HEK293T (cell line): ENCODE data around the gene WWOX.

Experiments
- BHLHE40 ChIP-seq: fragments of 450-650 bp; IDR thresholded peaks from 2 replicates; pipeline ENCODE4 v1.6.1; 2016; ENCODE audit warnings: mild to moderate bottlenecking, moderate library complexity, borderline replicate concordance
- FOXA1 ChIP-seq: fragments of 450-650 bp; IDR thresholded peaks from 2 replicates; pipeline ENCODE4 v1.6.1; 2016; ENCODE audit warnings: mild to moderate bottlenecking
- FOXM1 ChIP-seq: fragments of 450-650 bp; IDR thresholded peaks from 2 replicates; pipeline ENCODE4 v1.6.1; 2017; ENCODE audit warnings: mild to moderate bottlenecking, borderline replicate concordance
- SP1 ChIP-seq: fragments of 450-650 bp; IDR thresholded peaks from 2 replicates; pipeline ENCODE4 v1.6.1; 2017

DNA sequence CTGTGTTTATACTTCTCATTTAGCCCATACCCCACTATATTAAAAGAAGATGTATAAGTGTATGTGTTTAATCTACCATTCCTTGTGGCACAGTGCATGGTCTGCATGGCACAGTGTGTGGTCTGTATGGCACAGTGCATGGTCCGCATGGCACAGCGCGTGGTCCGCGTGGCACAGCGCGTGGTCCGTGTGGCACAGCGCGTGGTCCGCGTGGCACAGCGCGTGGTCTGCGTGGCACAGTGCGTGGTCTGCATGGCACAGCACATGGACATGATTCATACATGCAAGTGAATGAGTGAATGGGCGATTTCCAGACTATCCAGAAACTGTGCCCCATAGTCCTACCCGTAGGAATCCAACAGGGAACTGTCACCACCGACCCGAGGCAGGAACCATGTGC lies 868.5 kb downstream of the WWOX start:
- TF ChIP-seq BHLHE40 = no peak
- no peak for TF ChIP-seq FOXA1
- TF ChIP-seq FOXM1 = no peak
- no peak for TF ChIP-seq SP1
